K562 (cell line): ENCODE measurements around the gene SLIT1. TPM values are rescaled to one million over a fixed set of nuclear protein-coding genes. Genes with fewer than 3 reads are reported as not detected.
A peak's percentile ranks its signal among the peaks of the same experiment; 100 is the strongest.

Source experiments
- ATAC-seq: fragments of 200-7000 bp; cut with Tn5 transposase; 3 replicates; pipeline ENCODE4 v1.9.1; 2020; ENCODE audit warnings: moderate library complexity
- BruUV-seq: library from RNA; stranded (reverse); fragments of 400-500 nt; replicated peaks from 2 replicates; lab custom pipeline; 2021; lab: Mats Ljungman, UMichigan
- CTCF ChIA-PET: fragments of 300-600 bp; formaldehyde crosslinking; extraction: SDS; loops from one replicate; lab custom pipeline; 2021; ENCODE audit warnings: low intra/inter-chr PET ratio; lab: Yijun Ruan, JAX
- POLR2A ChIA-PET: fragments of 300-600, 350-650 bp; sonication (Branson Sonifier 250); formaldehyde crosslinking; extraction: SDS; loops from one replicate; lab custom pipeline; 2021; ENCODE audit warnings: antibody characterized with exemption, inconsistent platforms; lab: Yijun Ruan, JAX
- DNase-seq, 4 experiments: peaks; one replicate each; pipeline versions ENCODE4 v3.0.0 to v3.0.0-alpha.2; 2011 to 2018; ENCODE audit warnings: low spot score in 3 of 4, mixed read lengths in 3 of 4; ENCODE audit errors: extremely low read depth in 1 of 4
- FAIRE-seq: peaks from 2 replicates; lab custom pipeline; 2011; peaks lifted over from hg19 to GRCh38; lab: Jason Lieb, UNC
- H2AFZ ChIP-seq: 2 replicates; pipeline ENCODE4 v1.6.0; 2011; ENCODE audit warnings: low read depth, low read length, control low read depth, inconsistent platforms
- H3K27ac ChIP-seq: fragments of 200-600 bp; 3 replicates; pipeline ENCODE4 v1.8.0; 2011; ENCODE audit warnings: low read depth, mild to moderate bottlenecking, control low read depth, inconsistent platforms, low read length, moderate library complexity, mixed read lengths; ENCODE audit errors: extremely low read depth
- H3K27me3 ChIP-seq, 2 experiments: fragments of 300-600 bp in 1 of 2; 2 replicates in 1 of 2; 3 replicates in 1 of 2; pipeline versions ENCODE4 v1.6.0 to v1.8.0; 2011; ENCODE audit warnings: inconsistent platforms in 2 of 2, low read length in 2 of 2, mild to moderate bottlenecking in 1 of 2, mixed read lengths in 1 of 2, moderate library complexity in 1 of 2; ENCODE audit not compliant: control insufficient read depth in 2 of 2, insufficient read depth in 2 of 2
- H3K36me3 ChIP-seq: fragments of 300-600 bp; 3 replicates; pipeline ENCODE4 v1.8.0; 2011; ENCODE audit warnings: mild to moderate bottlenecking, low read length, inconsistent platforms; ENCODE audit not compliant: control insufficient read depth, insufficient read depth
- H3K4me1 ChIP-seq, 2 experiments: fragments of 200-600 bp in 1 of 2; replicated peaks in 1 of 2; 2 replicates in 1 of 2; 3 replicates in 1 of 2; pipeline versions ENCODE4 v1.5.1 to v1.8.0; 2011; ENCODE audit warnings: inconsistent platforms in 2 of 2, low read length in 2 of 2, mild to moderate bottlenecking in 1 of 2, mixed read lengths in 1 of 2, moderate library complexity in 1 of 2; ENCODE audit not compliant: control insufficient read depth in 2 of 2, insufficient read depth in 2 of 2
- H3K4me2 ChIP-seq: 2 replicates; pipeline ENCODE4 v1.6.1; 2011; ENCODE audit warnings: low read length, control low read depth, inconsistent platforms, mixed read lengths; ENCODE audit not compliant: insufficient read depth
- H3K4me3 ChIP-seq: fragments of 200-600 bp; sonication (generic), shearing (Covaris generic); 2 replicates; pipeline ENCODE4 v1.5.1; 2016; ENCODE audit warnings: control low read depth, inconsistent platforms
- H3K79me2 ChIP-seq: fragments of 200-600 bp; 3 replicates; pipeline ENCODE4 v1.8.0; 2011; ENCODE audit warnings: low read length, inconsistent platforms; ENCODE audit not compliant: control insufficient read depth, insufficient read depth
- H3K9ac ChIP-seq, 2 experiments: 2 replicates each; pipeline versions ENCODE4 v1.6.0 to v1.6.1; 2011; ENCODE audit warnings: low read depth in 2 of 2, low read length in 2 of 2, control low read depth in 1 of 2, inconsistent platforms in 1 of 2, mild to moderate bottlenecking in 1 of 2, mixed read lengths in 1 of 2; ENCODE audit not compliant: insufficient read depth in 1 of 2
- H3K9me1 ChIP-seq: one replicate; pipeline ENCODE4 v1.6.0; 2011; ENCODE audit warnings: inconsistent platforms, mild to moderate bottlenecking, low read length, moderate library complexity; ENCODE audit not compliant: control insufficient read depth, insufficient read depth
- H3K9me3 ChIP-seq: replicated peaks from 2 replicates; pipeline ENCODE4 v1.5.1; 2011; ENCODE audit warnings: low read depth, low read length, inconsistent platforms; ENCODE audit not compliant: control insufficient read depth, insufficient read depth
- H4K20me1 ChIP-seq: replicated peaks from 2 replicates; pipeline ENCODE4 v1.6.1; 2011; ENCODE audit warnings: low read length, inconsistent platforms, mixed read lengths; ENCODE audit not compliant: control insufficient read depth, insufficient read depth
- CTCF ChIP-seq, 3 experiments: IDR thresholded peaks in 2 of 3; conservative IDR thresholded peaks in 1 of 3; 2 replicates each; pipeline ENCODE4 v1.5.1; 2011 to 2012; ENCODE audit warnings: low read length in 3 of 3, mild to moderate bottlenecking in 3 of 3, control low read depth in 2 of 3, improper control_type of control experiment in 1 of 3, inconsistent platforms in 1 of 3, low read depth in 1 of 3, mixed read lengths in 1 of 3, moderate library complexity in 1 of 3; ENCODE audit not compliant: insufficient read depth in 2 of 3
- POLR2AphosphoS5 ChIP-seq: IDR thresholded peaks from 2 replicates; pipeline ENCODE4 v1.6.1; 2011; ENCODE audit warnings: mild to moderate bottlenecking, low read depth, low read length, moderate library complexity; ENCODE audit not compliant: control insufficient read depth, insufficient read depth
- RAD21 ChIP-seq, 2 experiments: fragments of 250-450 bp in 1 of 2; fragments of 450-650 bp in 1 of 2; sonication (Bioruptor Pico) in 1 of 2; formaldehyde crosslinking in 1 of 2; IDR thresholded peaks in 1 of 2; conservative IDR thresholded peaks in 1 of 2; 2 replicates each; pipeline versions ENCODE4 v1.4.0 to v1.8.0; 2020 to 2022; ENCODE audit warnings: mild to moderate bottlenecking in 2 of 2, moderate library complexity in 1 of 2
- RBM25 ChIP-seq: fragments of 200-400 bp; formaldehyde crosslinking; IDR thresholded peaks from 2 replicates; pipeline ENCODE4 v1.6.1; 2018; ENCODE audit warnings: low read length, low read depth, moderate library complexity; ENCODE audit not compliant: severe bottlenecking
- SFPQ ChIP-seq: fragments of 200-400 bp; formaldehyde crosslinking; IDR thresholded peaks from 2 replicates; pipeline ENCODE4 v1.6.1; 2017; ENCODE audit warnings: mild to moderate bottlenecking, low read depth, low read length, moderate library complexity
- WGBS: fragments of 100-300 bp; shearing (Covaris generic); methylation state at CpG from one replicate; pipeline ENCODE4 v1.1.6; 2016; ENCODE audit warnings: low coverage, mixed read lengths; ENCODE audit not compliant: insufficient coverage; ENCODE audit errors: missing lambda C conversion rate; 5-methylcytosine and 5-hydroxymethylcytosine counted together
- in situ Hi-C: fragments of 300-500 bp; cut with MboI; formaldehyde crosslinking; loops from 4 replicates; pipeline ENCODE4 v1.15.0; 2018; ENCODE audit warnings: inconsistent platforms, mixed read lengths
- intact Hi-C: fragments of 100-400 bp; cut with micrococcal nuclease; formaldehyde crosslinking; loops from 2 replicates; pipeline ENCODE4 v1.14.2; 2022
- polyA plus RNA-seq, 8 experiments: library from polyadenylated mRNA; depleted of rRNA in 4 of 8; stranded (reverse) in 5 of 8; unstranded in 3 of 8; fragments of >200 nt; fragmentation: Nextera tagmentation in 2 of 8; fragmentation: Illumina TruSeq in 1 of 8; extraction: Ambion mirVana in 2 of 8; extraction: Trizol in 1 of 8; gene quantifications; 2 replicates each; pipeline versions ENCODE4 v1.2.1 to v1.2.3, GENCODE V29; 2011 to 2014; ENCODE audit warnings: inconsistent platforms in 1 of 8, missing spikeins in 1 of 8
- total RNA-seq, 7 experiments: library from RNA; depleted of rRNA in 6 of 7; stranded (reverse); fragments of >200 nt in 6 of 7; fragmentation: Illumina TruSeq in 2 of 7; extraction: Trizol in 2 of 7; gene quantifications; 2 replicates each; pipeline versions ENCODE4 v1.2.1 to v1.2.3, GENCODE V29; 2011 to 2021; ENCODE audit warnings: low replicate concordance in 1 of 7
- TF ChIP-seq, protein P1 (sequence below): fragments of 200-800 bp; sonication (Bioruptor generic); IDR thresholded peaks from 2 replicates; pipeline ENCODE4 v1.6.1; 2017; ENCODE audit warnings: missing genetic modification characterization, missing compliant biosample characterization
- TF ChIP-seq, protein P2 (sequence below): fragments of 250-450 bp; sonication (Bioruptor Pico); IDR thresholded peaks from 2 replicates; pipeline ENCODE4 v1.5.0; 2021; ENCODE audit warnings: mild to moderate bottlenecking, borderline replicate concordance

The SLIT1 gene
- total and polyA plus RNA-seq, 9 of the 15 experiments (the other 6 are each of a cell fraction or from before 2014, with no cell fraction given), result 0.01 to 0.11 (median 0.04) TPM; not detected in 3

DNA sequence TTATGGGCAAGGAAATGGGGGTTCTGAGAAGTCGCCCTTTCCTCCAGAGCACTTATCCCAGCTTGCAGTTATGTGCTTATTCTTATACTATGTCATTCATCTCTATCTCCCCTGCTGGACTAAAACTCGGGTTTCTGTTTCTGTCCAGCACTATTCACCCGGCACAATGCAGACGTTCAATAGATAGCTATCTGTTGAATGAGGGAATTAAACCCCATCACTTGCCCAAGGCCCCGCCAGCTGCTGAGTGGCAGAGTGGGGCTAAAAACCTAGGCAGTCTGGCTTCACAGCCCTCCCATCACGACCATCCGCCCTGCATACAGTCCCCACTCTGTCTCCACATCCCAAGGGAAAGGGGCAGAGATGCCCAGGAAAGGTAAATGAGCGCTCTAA is 5.4 kb downstream of the SLIT1 start (continued):
- no peak for TF ChIP-seq RBM25
- TF ChIP-seq, protein P1, sequence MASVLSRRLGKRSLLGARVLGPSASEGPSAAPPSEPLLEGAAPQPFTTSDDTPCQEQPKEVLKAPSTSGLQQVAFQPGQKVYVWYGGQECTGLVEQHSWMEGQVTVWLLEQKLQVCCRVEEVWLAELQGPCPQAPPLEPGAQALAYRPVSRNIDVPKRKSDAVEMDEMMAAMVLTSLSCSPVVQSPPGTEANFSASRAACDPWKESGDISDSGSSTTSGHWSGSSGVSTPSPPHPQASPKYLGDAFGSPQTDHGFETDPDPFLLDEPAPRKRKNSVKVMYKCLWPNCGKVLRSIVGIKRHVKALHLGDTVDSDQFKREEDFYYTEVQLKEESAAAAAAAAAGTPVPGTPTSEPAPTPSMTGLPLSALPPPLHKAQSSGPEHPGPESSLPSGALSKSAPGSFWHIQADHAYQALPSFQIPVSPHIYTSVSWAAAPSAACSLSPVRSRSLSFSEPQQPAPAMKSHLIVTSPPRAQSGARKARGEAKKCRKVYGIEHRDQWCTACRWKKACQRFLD (CRISPR knock-in tag), result no peak

- Histone ChIP-seq H3K36me3 (no peaks in the 10 kb centered on the region), H4K20me1 (no peaks in the 10 kb centered on the region), H3K27ac (no peak overlapping the region), H3K9me1 (no peaks in the 10 kb centered on the region), H3K79me2 (no peaks in the 10 kb centered on the region), H3K9ac (no peak overlapping the region), H3K4me3 (no peak overlapping the region), H3K4me1 (peaks cover 0 to 4% of the 10 kb centered on the region in 2 experiments; a peak in 2 of 5 replicates), H2AFZ (no peak overlapping the region), H3K9me3 (no peaks in the 10 kb centered on the region), H3K27me3 (peaks cover 16 to 71% of the 10 kb centered on the region in 2 experiments), H3K4me2 (no peak overlapping the region)
- BruUV-seq, result no TSS peak
- ChIA-PET POLR2A (interaction anchor here (0.6 to 1.0 kb wide), 4 partner anchors 36 to 467 kb away, joined by 3 to 5 read pairs (median 4); no protein-coding TSS in a partner anchor), CTCF (no interaction called here)
- intact Hi-C loops (no loop called here), in situ Hi-C loops (no loop called here)
- DNase-seq (peak in 3 of 4 experiments; percentile 17 to 21 (median 18)), ATAC-seq (peak; percentile 67; the same call in 2 of the 3 replicates), FAIRE-seq (no peak)
- WGBS, result 3% methylated on average over 13 of the region's 26 CpGs
- TF ChIP-seq, protein P2, sequence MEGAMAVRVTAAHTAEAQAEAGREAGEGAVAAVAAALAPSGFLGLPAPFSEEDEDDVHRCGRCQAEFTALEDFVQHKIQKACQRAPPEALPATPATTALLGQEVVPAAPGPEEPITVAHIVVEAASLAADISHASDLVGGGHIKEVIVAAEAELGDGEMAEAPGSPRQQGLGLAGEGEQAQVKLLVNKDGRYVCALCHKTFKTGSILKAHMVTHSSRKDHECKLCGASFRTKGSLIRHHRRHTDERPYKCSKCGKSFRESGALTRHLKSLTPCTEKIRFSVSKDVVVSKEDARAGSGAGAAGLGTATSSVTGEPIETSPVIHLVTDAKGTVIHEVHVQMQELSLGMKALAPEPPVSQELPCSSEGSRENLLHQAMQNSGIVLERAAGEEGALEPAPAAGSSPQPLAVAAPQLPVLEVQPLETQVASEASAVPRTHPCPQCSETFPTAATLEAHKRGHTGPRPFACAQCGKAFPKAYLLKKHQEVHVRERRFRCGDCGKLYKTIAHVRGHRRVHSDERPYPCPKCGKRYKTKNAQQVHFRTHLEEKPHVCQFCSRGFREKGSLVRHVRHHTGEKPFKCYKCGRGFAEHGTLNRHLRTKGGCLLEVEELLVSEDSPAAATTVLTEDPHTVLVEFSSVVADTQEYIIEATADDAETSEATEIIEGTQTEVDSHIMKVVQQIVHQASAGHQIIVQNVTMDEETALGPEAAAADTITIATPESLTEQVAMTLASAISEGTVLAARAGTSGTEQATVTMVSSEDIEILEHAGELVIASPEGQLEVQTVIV, result no peak
- TF ChIP-seq POLR2AphosphoS5 (no peak), CTCF (IDR thresholded peaks at IDR 0.05 in 2 of 3, conservative IDR thresholded peaks at IDR 0.05 in 1 of 3; ENCODE audit: insufficient read depth in 2 of 3, low read depth in 1 of 3, low read length in 3 of 3) (peak; percentile 19 to 47 (median 26); a peak in 4 of 6 replicates), SFPQ (no peak), RAD21 (CRISPR knock-in tag; conservative IDR thresholded peaks at IDR 0.05 in 1 of 2, IDR thresholded peaks at IDR 0.05 in 1 of 2) (0 out of 4 replicates have a peak, but pooled peaks of 1 of the 2 experiments have one; percentile 12)
- TF ChIP-seq, all 486 proteins: peak for 2
Observed at GRCh38 chr10:97179731-97180362, 5.9 kb downstream of the SLIT1 start.
